ENCODE data around the gene GDF7. TPM values are rescaled to one million over a fixed set of nuclear protein-coding genes. Genes with fewer than 3 reads are reported as not detected.

The GDF7 gene
- total RNA-seq, 2 donors from 2014 or later: 0.02 to 0.48 TPM

GRCh38 chr2:20677301-20678085 lies 10.5 kb downstream of the GDF7 start:
- H3K4me3 Mint-ChIP-seq: no peak overlapping the region
- no peaks in the 10 kb centered on the region for H3K9me3 Mint-ChIP-seq
- peaks cover 18% of the 10 kb centered on the region for H3K27me3 Mint-ChIP-seq
- no peak for ATAC-seq (replicated peaks)
- no peak overlapping the region for H3K27ac Mint-ChIP-seq
- H3K36me3 Mint-ChIP-seq (ENCODE audit: low read depth): peaks cover 16% of the 10 kb centered on the region
- no peaks in the 10 kb centered on the region for H3K4me1 Mint-ChIP-seq

- peaks cover 14% of the 10 kb centered on the region for H3K27me3 Mint-ChIP-seq
- H3K27ac Mint-ChIP-seq: no peak overlapping the region
- no peaks in the 10 kb centered on the region for H3K9me3 Mint-ChIP-seq
- no peak for ATAC-seq (replicated peaks)
- H3K36me3 Mint-ChIP-seq (ENCODE audit: low read depth): peaks cover 20% of the 10 kb centered on the region
- no peak overlapping the region for H3K4me3 Mint-ChIP-seq
- no peaks in the 10 kb centered on the region for H3K4me1 Mint-ChIP-seq
Measured at GRCh38 chr2:20678086-20678395, 11.1 kb downstream of the GDF7 start.

- Mint-ChIP-seq H3K27ac (no peak overlapping the region), H3K36me3 (ENCODE audit: low read depth) (peaks cover 27% of the 10 kb centered on the region), H3K9me3 (no peaks in the 10 kb centered on the region), H3K27me3 (peaks cover 7% of the 10 kb centered on the region), H3K4me1 (no peaks in the 10 kb centered on the region), H3K4me3 (no peak overlapping the region)
- ATAC-seq (replicated peaks): no peak
Measured at GRCh38 chr2:20678780-20679179, 11.8 kb downstream of the GDF7 start.

GRCh38 chr2:20680744-20681375 lies 13.9 kb downstream of the GDF7 start:
- Mint-ChIP-seq H3K36me3 (ENCODE audit: low read depth) (peaks cover 46% of the 10 kb centered on the region), H3K9me3 (no peaks in the 10 kb centered on the region), H3K4me3 (no peak overlapping the region), H3K27me3 (no peaks in the 10 kb centered on the region), H3K4me1 (no peaks in the 10 kb centered on the region), H3K27ac (no peak overlapping the region)
- ATAC-seq (replicated peaks): no peak

GRCh38 chr2:20682167-20682920 lies 15.4 kb downstream of the GDF7 start:
- no peaks in the 10 kb centered on the region for H3K27me3 Mint-ChIP-seq
- no peak for ATAC-seq (replicated peaks)
- H3K27ac Mint-ChIP-seq: peak overlapping the region; percentile 48
- H3K4me1 Mint-ChIP-seq: no peaks in the 10 kb centered on the region
- peaks cover 59% of the 10 kb centered on the region for H3K36me3 Mint-ChIP-seq (ENCODE audit: low read depth)
- H3K9me3 Mint-ChIP-seq: no peaks in the 10 kb centered on the region
- no peak overlapping the region for H3K4me3 Mint-ChIP-seq

GRCh38 chr2:20684581-20685063 lies 17.7 kb downstream of the GDF7 start:
- Mint-ChIP-seq H3K4me1 (no peaks in the 10 kb centered on the region), H3K9me3 (no peaks in the 10 kb centered on the region), H3K36me3 (ENCODE audit: low read depth) (peaks cover 77% of the 10 kb centered on the region), H3K4me3 (no peak overlapping the region), H3K27ac (no peak overlapping the region), H3K27me3 (no peaks in the 10 kb centered on the region)
- ATAC-seq (replicated peaks): no peak

DNA sequence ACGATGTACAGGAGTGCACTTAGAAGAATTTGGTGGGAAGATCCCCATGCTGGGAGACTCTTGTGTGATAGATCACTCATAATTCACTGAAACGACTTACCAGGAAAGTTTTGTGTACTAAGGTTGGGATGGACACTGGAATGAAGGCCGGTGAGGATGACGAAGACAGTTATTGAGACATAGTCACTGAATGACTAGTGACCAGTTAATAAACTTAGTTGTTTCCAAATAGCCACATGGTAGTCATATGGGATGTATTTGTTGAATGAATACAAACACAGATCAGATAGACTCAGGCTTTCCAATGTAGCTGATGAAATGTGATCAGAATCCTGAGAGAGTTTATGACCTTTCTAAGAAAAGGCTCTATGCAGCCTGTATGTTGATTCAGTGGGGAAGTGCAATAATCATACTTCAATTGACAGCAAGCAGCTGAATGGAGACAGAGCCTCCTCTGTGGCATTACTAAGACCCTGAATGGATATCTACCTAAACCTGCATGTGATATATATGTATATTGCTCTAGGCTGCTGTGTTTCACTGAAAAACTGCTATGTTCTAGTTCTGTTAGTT lies 20.4 kb downstream of the GDF7 start:
- H3K4me3 Mint-ChIP-seq: no peak overlapping the region
- peaks cover 76% of the 10 kb centered on the region for H3K36me3 Mint-ChIP-seq (ENCODE audit: low read depth)
- ATAC-seq (replicated peaks): no peak
- H3K27me3 Mint-ChIP-seq: no peaks in the 10 kb centered on the region
- H3K27ac Mint-ChIP-seq: no peak overlapping the region
- no peaks in the 10 kb centered on the region for H3K9me3 Mint-ChIP-seq
- H3K4me1 Mint-ChIP-seq: no peaks in the 10 kb centered on the region

- no peaks in the 10 kb centered on the region for H3K4me1 Mint-ChIP-seq
Measured at GRCh38 chr2:20689428-20690264, 22.7 kb downstream of the GDF7 start.

GRCh38 chr2:20691076-20691734 lies 24.3 kb downstream of the GDF7 start:
- Mint-ChIP-seq H3K4me1 (no peaks in the 10 kb centered on the region), H3K36me3 (ENCODE audit: low read depth) (peaks cover 60% of the 10 kb centered on the region), H3K27ac (no peak overlapping the region), H3K27me3 (no peaks in the 10 kb centered on the region), H3K9me3 (no peaks in the 10 kb centered on the region), H3K4me3 (no peak overlapping the region)
- no peak for ATAC-seq (replicated peaks)

More at GRCh38 chr2:20689428-20690264, 22.7 kb downstream of the GDF7 start:
- Mint-ChIP-seq H3K4me3 (no peak overlapping the region), H3K27me3 (no peaks in the 10 kb centered on the region), H3K9me3 (no peaks in the 10 kb centered on the region), H3K36me3 (ENCODE audit: low read depth) (peaks cover 68% of the 10 kb centered on the region), H3K27ac (no peak overlapping the region)
- no peak for ATAC-seq (replicated peaks)

- Mint-ChIP-seq H3K27me3 (no peaks in the 10 kb centered on the region), H3K36me3 (ENCODE audit: low read depth) (peaks cover 56% of the 10 kb centered on the region), H3K4me1 (no peaks in the 10 kb centered on the region), H3K9me3 (no peaks in the 10 kb centered on the region), H3K4me3 (no peak overlapping the region), H3K27ac (no peak overlapping the region)
- ATAC-seq (replicated peaks): no peak
Measured at GRCh38 chr2:20692081-20692480, 25.1 kb downstream of the GDF7 start.

GRCh38 chr2:20693317-20693716 lies 26.4 kb downstream of the GDF7 start:
- no peak for ATAC-seq (replicated peaks)
- no peaks in the 10 kb centered on the region for H3K27me3 Mint-ChIP-seq

DNA sequence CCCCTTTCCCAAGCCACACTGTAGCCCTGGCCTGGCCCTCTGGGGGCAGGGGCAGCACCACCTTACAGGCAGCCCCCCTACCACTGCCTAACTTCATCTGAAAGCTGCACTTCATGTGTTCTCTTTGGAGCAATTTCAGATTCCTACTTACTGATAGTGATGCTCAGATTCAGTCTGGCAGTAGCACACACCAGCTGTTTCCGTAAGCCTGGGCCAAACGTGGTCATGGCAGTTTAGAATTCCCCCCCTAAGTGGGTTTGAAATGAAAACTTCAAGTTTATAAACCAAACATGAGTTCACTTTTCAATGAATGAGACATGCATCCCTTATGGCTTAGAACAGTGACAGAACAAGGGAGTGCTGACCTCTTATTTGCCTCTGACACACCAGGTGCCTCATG lies 29.4 kb downstream of the GDF7 start:
- Mint-ChIP-seq H3K9me3 (no peaks in the 10 kb centered on the region), H3K27me3 (no peaks in the 10 kb centered on the region)

More at GRCh38 chr2:20693317-20693716, 26.4 kb downstream of the GDF7 start:
- H3K4me1 Mint-ChIP-seq: no peaks in the 10 kb centered on the region
- H3K36me3 Mint-ChIP-seq (ENCODE audit: low read depth): peaks cover 51% of the 10 kb centered on the region
- H3K4me3 Mint-ChIP-seq: no peak overlapping the region
- no peak overlapping the region for H3K27ac Mint-ChIP-seq
- no peaks in the 10 kb centered on the region for H3K9me3 Mint-ChIP-seq

DNA sequence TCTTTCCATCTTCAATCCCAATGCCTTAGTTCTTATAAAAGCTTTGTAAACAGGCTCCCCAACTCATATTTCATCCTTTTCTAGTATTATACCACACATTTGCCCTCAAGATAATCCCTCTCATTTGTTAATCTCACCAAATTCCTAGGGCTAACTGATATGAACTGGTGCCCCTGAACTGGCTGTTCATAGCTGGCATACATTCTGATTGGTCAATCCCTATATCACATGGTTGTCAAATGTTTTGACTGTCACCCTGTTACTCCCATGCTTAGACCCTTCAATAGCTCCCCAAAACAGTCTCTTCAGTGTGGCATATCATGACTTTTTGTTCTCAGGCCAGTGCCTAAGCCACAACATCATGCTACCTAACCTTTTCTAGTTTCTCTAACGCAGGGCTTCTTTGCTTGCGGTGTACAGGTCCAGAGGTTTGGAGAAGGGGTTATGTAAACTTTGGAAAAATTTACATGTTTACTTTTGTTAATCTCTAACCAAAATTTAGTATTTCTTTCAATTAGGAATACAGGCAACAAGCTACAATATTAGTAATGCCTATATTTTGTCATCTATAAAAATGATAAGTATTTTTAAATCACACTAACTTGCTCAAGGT lies 30.5 kb downstream of the GDF7 start:
- no peak overlapping the region for H3K4me3 Mint-ChIP-seq
- no peaks in the 10 kb centered on the region for H3K27me3 Mint-ChIP-seq
- no peaks in the 10 kb centered on the region for H3K9me3 Mint-ChIP-seq
- no peak overlapping the region for H3K27ac Mint-ChIP-seq
- ATAC-seq (replicated peaks): no peak
- no peaks in the 10 kb centered on the region for H3K4me1 Mint-ChIP-seq
- peaks cover 56% of the 10 kb centered on the region for H3K36me3 Mint-ChIP-seq (ENCODE audit: low read depth)

More for the DNA sequence above, 29.4 kb downstream of the GDF7 start:
- Mint-ChIP-seq H3K27ac (no peak overlapping the region), H3K36me3 (ENCODE audit: low read depth) (peaks cover 60% of the 10 kb centered on the region), H3K4me1 (no peaks in the 10 kb centered on the region), H3K4me3 (no peak overlapping the region)
- no peak for ATAC-seq (replicated peaks)
